ENCODE data around the gene TRIOBP.

- TF ChIP-seq CTCF (IDR thresholded peaks at IDR 0.05) (no peak), POLR2AphosphoS5 (IDR thresholded peaks at IDR 0.05) (no peak), POLR2A (IDR thresholded peaks at IDR 0.05) (no peak)
These were observed 22.6 kb upstream of the TRIOBP start for GRCh38 chr22:37674248-37674647.

All from suprapubic skin (tissue), 4 donors.